B cell (primary cell): ENCODE data around the gene NPNT. TPM values are rescaled to one million over a fixed set of nuclear protein-coding genes. Genes with fewer than 3 reads are reported as not detected.

Experiments
- ATAC-seq: fragments of 200-7000 bp; cut with Tn5 transposase; one replicate; pipeline ENCODE4 v1.10.0; 2021; ENCODE audit warnings: low read depth, mild to moderate bottlenecking, moderate number of reproducible peaks, moderate library complexity
- CTCF ChIA-PET: fragments of 350-600 bp; sonication (Branson Sonifier 250); formaldehyde crosslinking; loops from one replicate; lab custom pipeline; 2021; ENCODE audit warnings: antibody characterized with exemption, inconsistent platforms; lab: Charles Lee
- POLR2A ChIA-PET: fragments of 350-600 bp; sonication (Branson Sonifier 250); formaldehyde crosslinking; loops from one replicate; lab custom pipeline; 2021; ENCODE audit warnings: antibody characterized with exemption; lab: Charles Lee
- DNase-seq: peaks from one replicate; pipeline ENCODE4 v3.0.0; 2013
- H2AFZ ChIP-seq: 2 replicates; pipeline ENCODE4 v1.6.1; 2012; ENCODE audit warnings: mild to moderate bottlenecking, low read depth, low read length; ENCODE audit not compliant: insufficient read depth, poor library complexity, severe bottlenecking
- H3K27ac ChIP-seq, 2 donors: 1 replicate in 1 of 2; 2 replicates in 1 of 2; pipeline ENCODE4 v1.5.1; 2012 to 2013; ENCODE audit warnings: low read length in 2 of 2, mild to moderate bottlenecking in 2 of 2, moderate library complexity in 1 of 2
- H3K27me3 ChIP-seq, 4 experiments: fragments of 200-600 bp in 1 of 4; sonication (generic) in 1 of 4; replicated peaks in 1 of 4; 1 replicate in 2 of 4; 2 replicates in 2 of 4; pipeline versions ENCODE4 v1.6.1 to v1.7.0; 2013 to 2016; ENCODE audit warnings: low read length in 3 of 4, mild to moderate bottlenecking in 2 of 4, mixed read lengths in 1 of 4, moderate library complexity in 1 of 4; ENCODE audit not compliant: insufficient read depth in 4 of 4, control insufficient read depth in 3 of 4; ENCODE audit errors: control extremely low read depth in 1 of 4
- H3K36me3 ChIP-seq, 2 experiments: replicated peaks in 1 of 2; 1 replicate in 1 of 2; 2 replicates in 1 of 2; pipeline versions ENCODE4 v1.6.1 to v1.7.1; 2013; ENCODE audit warnings: low read length in 1 of 2; ENCODE audit not compliant: insufficient read depth in 2 of 2, control insufficient read depth in 1 of 2; ENCODE audit errors: control extremely low read depth in 1 of 2, extremely low read depth in 1 of 2
- H3K4me1 ChIP-seq, 2 donors: fragments of 200-600 bp in 1 of 2; sonication (generic) in 1 of 2; 1 replicate in 1 of 2; 2 replicates in 1 of 2; pipeline versions ENCODE4 v1.5.1 to v1.6.1; 2013 to 2017; ENCODE audit warnings: low read length in 2 of 2; ENCODE audit not compliant: control insufficient read depth in 2 of 2, insufficient read depth in 2 of 2
- H3K4me2 ChIP-seq: replicated peaks from 2 replicates; pipeline ENCODE3; 2012; ENCODE audit warnings: mild to moderate bottlenecking, low read depth, low read length; ENCODE audit not compliant: poor library complexity, severe bottlenecking
- H3K4me3 ChIP-seq, 5 experiments: fragments of 200-600 bp in 1 of 5; sonication (generic) in 1 of 5; 1 replicate in 3 of 5; 2 replicates in 2 of 5; pipeline versions ENCODE4 v1.5.1 to v1.7.0; 2011 to 2016; ENCODE audit warnings: low read length in 4 of 5, mild to moderate bottlenecking in 4 of 5, low read depth in 2 of 5, control low read depth in 1 of 5, moderate library complexity in 1 of 5; ENCODE audit not compliant: insufficient read depth in 1 of 5; ENCODE audit errors: control extremely low read depth in 1 of 5, extremely low read depth in 1 of 5
- H3K79me2 ChIP-seq: fragments of 200-600 bp; sonication (generic); one replicate; pipeline ENCODE4 v1.6.0; 2016; ENCODE audit warnings: low read length; ENCODE audit not compliant: control insufficient read depth, insufficient read depth
- H3K9ac ChIP-seq: fragments of 200-600 bp; sonication (generic); 2 replicates; pipeline ENCODE4 v1.6.1; 2017; ENCODE audit warnings: mild to moderate bottlenecking, low read length, moderate library complexity
- H3K9me3 ChIP-seq, 3 donors: one replicate each; pipeline versions ENCODE4 v1.6.1 to v1.7.1; 2013; ENCODE audit warnings: low read length in 2 of 3; ENCODE audit not compliant: control insufficient read depth in 2 of 3, insufficient read depth in 1 of 3; ENCODE audit errors: control extremely low read depth in 1 of 3
- H4K20me1 ChIP-seq: 2 replicates; pipeline ENCODE4 v1.6.0; 2012; ENCODE audit warnings: mild to moderate bottlenecking, low read length; ENCODE audit not compliant: insufficient read depth, control insufficient read depth, poor library complexity, severe bottlenecking
- H3K27ac Mint-ChIP-seq: one replicate; pipeline ENCODE4 v1.8.0; 2021; ENCODE audit warnings: mixed read lengths
- H3K27me3 Mint-ChIP-seq: one replicate; pipeline ENCODE4 v1.8.0; 2021; ENCODE audit warnings: mixed read lengths
- H3K4me1 Mint-ChIP-seq: one replicate; pipeline ENCODE4 v1.8.0; 2021; ENCODE audit warnings: mixed read lengths
- H3K4me3 Mint-ChIP-seq: one replicate; pipeline ENCODE4 v1.8.0; 2021; ENCODE audit warnings: mixed read lengths
- H3K9me3 Mint-ChIP-seq: one replicate; pipeline ENCODE4 v1.8.0; 2022; ENCODE audit warnings: mixed read lengths; ENCODE audit not compliant: insufficient read depth
- EZH2 ChIP-seq: IDR thresholded peaks from 2 replicates; pipeline ENCODE4 v1.6.1; 2012; ENCODE audit warnings: borderline replicate concordance, low read depth, mild to moderate bottlenecking, moderate library complexity, low read length; ENCODE audit not compliant: insufficient read depth, poor library complexity, severe bottlenecking
- WGBS: methylation state at CpG from one replicate; pipeline ENCODE4 v1.1.5; 2013; ENCODE audit warnings: missing lambda C conversion rate; ENCODE audit not compliant: insufficient coverage; 5-methylcytosine and 5-hydroxymethylcytosine counted together
- intact Hi-C: fragments of 100-400 bp; cut with micrococcal nuclease; formaldehyde crosslinking; loops from one replicate; pipeline ENCODE4 v1.10.0; 2022
- polyA plus RNA-seq: library from polyadenylated mRNA; depleted of rRNA; stranded (reverse); fragments of >200 nt; gene quantifications from 2 replicates; pipeline ENCODE4 v1.2.3, GENCODE V29; 2012
- total RNA-seq, 2 donors: library from RNA; stranded (reverse); fragments of 120-200 nt in 1 of 2; gene quantifications; 1 replicate in 1 of 2; 2 replicates in 1 of 2; pipeline versions ENCODE4 v1.2.3 to v1.2.4, GENCODE V29; 2013 to 2022
- TF ChIP-seq, protein P1 (sequence below): fragments of 200-600 bp; IDR thresholded peaks from one replicate; pipeline ENCODE4 v1.8.0; 2022; ENCODE audit warnings: antibody characterized with exemption, mild to moderate bottlenecking

NPNT gene
- total and polyA plus RNA-seq, 2 donors (not counting 1 experiment from before 2014, with no cell fraction given) = not detected

DNA sequence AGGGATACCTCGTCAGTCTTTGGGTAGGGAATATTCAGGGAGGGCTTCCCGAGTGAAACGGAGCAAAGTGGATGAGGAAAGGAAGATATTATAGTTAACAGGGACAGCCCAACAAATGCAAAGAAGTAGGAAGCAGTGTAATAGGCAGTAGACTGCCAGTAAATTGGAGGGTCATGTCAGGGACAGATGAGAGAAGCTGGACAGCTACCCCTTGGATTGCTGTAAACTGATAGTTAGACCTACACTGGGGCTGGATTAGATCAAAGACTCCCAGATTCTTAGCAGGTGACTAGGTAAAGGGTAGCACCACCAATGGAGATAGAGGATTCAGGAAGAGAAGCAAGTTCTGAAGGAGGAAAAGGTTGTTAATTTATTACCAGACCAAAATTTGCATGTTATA is 48.0 kb downstream of the NPNT start:
- ATAC-seq = no peak
- H3K9me3 ChIP-seq = no peaks in the 10 kb centered on the region
- H3K27ac ChIP-seq = no peak overlapping the region
- no peak overlapping the region for H2AFZ ChIP-seq
- intact Hi-C loops = no loop called here
- H4K20me1 ChIP-seq = no peaks in the 10 kb centered on the region
- no peak overlapping the region for H3K4me3 ChIP-seq
- H3K27me3 Mint-ChIP-seq = no peaks in the 10 kb centered on the region
- H3K27me3 ChIP-seq = no peaks in the 10 kb centered on the region
- DNase-seq = no peak
- WGBS = 91% methylated on average over 3 of the region's 3 CpGs
- peaks cover 3% of the 10 kb centered on the region for H3K9me3 Mint-ChIP-seq
- CTCF ChIA-PET = no interaction called here
- H3K79me2 ChIP-seq = no peaks in the 10 kb centered on the region
- H3K4me3 Mint-ChIP-seq = no peak overlapping the region
- H3K27ac Mint-ChIP-seq = no peak overlapping the region
- H3K4me1 Mint-ChIP-seq = no peaks in the 10 kb centered on the region
- POLR2A ChIA-PET = no interaction called here
- TF ChIP-seq, protein P1, sequence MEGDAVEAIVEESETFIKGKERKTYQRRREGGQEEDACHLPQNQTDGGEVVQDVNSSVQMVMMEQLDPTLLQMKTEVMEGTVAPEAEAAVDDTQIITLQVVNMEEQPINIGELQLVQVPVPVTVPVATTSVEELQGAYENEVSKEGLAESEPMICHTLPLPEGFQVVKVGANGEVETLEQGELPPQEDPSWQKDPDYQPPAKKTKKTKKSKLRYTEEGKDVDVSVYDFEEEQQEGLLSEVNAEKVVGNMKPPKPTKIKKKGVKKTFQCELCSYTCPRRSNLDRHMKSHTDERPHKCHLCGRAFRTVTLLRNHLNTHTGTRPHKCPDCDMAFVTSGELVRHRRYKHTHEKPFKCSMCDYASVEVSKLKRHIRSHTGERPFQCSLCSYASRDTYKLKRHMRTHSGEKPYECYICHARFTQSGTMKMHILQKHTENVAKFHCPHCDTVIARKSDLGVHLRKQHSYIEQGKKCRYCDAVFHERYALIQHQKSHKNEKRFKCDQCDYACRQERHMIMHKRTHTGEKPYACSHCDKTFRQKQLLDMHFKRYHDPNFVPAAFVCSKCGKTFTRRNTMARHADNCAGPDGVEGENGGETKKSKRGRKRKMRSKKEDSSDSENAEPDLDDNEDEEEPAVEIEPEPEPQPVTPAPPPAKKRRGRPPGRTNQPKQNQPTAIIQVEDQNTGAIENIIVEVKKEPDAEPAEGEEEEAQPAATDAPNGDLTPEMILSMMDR = no peak
- TF ChIP-seq EZH2 = no peak
- no peaks in the 10 kb centered on the region for H3K36me3 ChIP-seq
- no peaks in the 10 kb centered on the region for H3K4me1 ChIP-seq
- no peak overlapping the region for H3K9ac ChIP-seq
- H3K4me2 ChIP-seq = no peak overlapping the region

DNA sequence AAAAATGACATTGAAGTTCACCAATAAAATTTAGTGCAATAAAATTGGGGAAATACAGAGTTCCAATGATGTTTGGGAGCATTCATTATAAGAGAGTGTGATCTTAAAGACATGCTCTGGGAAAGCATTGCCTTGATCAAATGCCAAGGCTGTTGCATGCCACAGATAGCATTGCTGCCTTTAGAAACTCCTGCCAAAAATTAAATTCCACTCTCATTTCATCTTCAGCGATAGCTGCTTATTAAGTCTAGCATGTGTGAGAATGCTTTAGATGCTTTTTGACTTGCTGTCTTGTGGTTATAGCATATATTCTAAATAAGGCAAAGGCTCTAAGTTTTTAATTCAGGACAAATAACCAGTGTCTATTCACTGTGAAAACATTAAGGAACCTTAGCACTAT is 49.3 kb downstream of the NPNT start:
- ChIA-PET CTCF (no interaction called here), POLR2A (no interaction called here)
- H3K27me3 ChIP-seq = no peaks in the 10 kb centered on the region
- no peaks in the 10 kb centered on the region for H3K79me2 ChIP-seq
- H3K9ac ChIP-seq = no peak overlapping the region
- no peaks in the 10 kb centered on the region for H3K4me1 ChIP-seq
- Mint-ChIP-seq H3K4me1 (no peaks in the 10 kb centered on the region), H3K4me3 (no peak overlapping the region), H3K27me3 (no peaks in the 10 kb centered on the region), H3K9me3 (peaks cover 3% of the 10 kb centered on the region), H3K27ac (no peak overlapping the region)
- no peak for TF ChIP-seq EZH2
- TF ChIP-seq, protein P1 = no peak
- DNase-seq (no peak), ATAC-seq (no peak)
- no peaks in the 10 kb centered on the region for H4K20me1 ChIP-seq
- intact Hi-C loops = no loop called here
- no peak overlapping the region for H3K27ac ChIP-seq
- H3K36me3 ChIP-seq = no peaks in the 10 kb centered on the region
- no peak overlapping the region for H2AFZ ChIP-seq
- no peak overlapping the region for H3K4me3 ChIP-seq
- WGBS = no CpG with 5 or more reads among the region's 1 CpG
- H3K9me3 ChIP-seq = no peaks in the 10 kb centered on the region
- H3K4me2 ChIP-seq = no peak overlapping the region
